ENCODE measurements around the gene TAB2.
"Not testable (repeated sequence)": the region's sequence is repeated elsewhere in the genome, so short reads cannot be mapped to it uniquely, and the experiment has no call there.

Gene TAB2

GRCh38 chr6:149455031-149455732, 137.7 kb downstream of the TAB2 start:
- Histone ChIP-seq H3K36me3 (ENCODE audit: insufficient read depth, insufficient read length, low read length) (no peaks in the 10 kb centered on the region), H3K9ac (ENCODE audit: insufficient read length, low read depth) (no peak overlapping the region), H3K4me1 (ENCODE audit: insufficient read depth, insufficient read length) (no peaks in the 10 kb centered on the region), H3K9me3 (ENCODE audit: insufficient read depth, low read length) (no peaks in the 10 kb centered on the region), H3K4me3 (ENCODE audit: insufficient read length, low read depth) (no peak overlapping the region), H3K27me3 (ENCODE audit: insufficient read depth, insufficient read length) (peaks cover 25% of the 10 kb centered on the region)
- DNase-seq (ENCODE audit: low read depth, low spot score): no peak
- TF ChIP-seq YY1 (IDR thresholded peaks at IDR 0.05; ENCODE audit: insufficient read depth, insufficient read length): no peak
- TF ChIP-seq SUZ12 (IDR thresholded peaks at IDR 0.05; ENCODE audit: extremely low read depth, insufficient read depth, insufficient read length): no peak
- TF ChIP-seq ZNF274 (IDR thresholded peaks at IDR 0.05; ENCODE audit: low read depth, low read length): no peak

- H3K4me3 ChIP-seq (ENCODE audit: insufficient read length, low read depth): no peak overlapping the region
- H3K36me3 ChIP-seq (ENCODE audit: insufficient read depth, insufficient read length, low read length): no peaks in the 10 kb centered on the region
- TF ChIP-seq ZNF274 (IDR thresholded peaks at IDR 0.05; ENCODE audit: low read depth, low read length) (no peak), YY1 (IDR thresholded peaks at IDR 0.05; ENCODE audit: insufficient read depth, insufficient read length) (no peak), SUZ12 (IDR thresholded peaks at IDR 0.05; ENCODE audit: extremely low read depth, insufficient read depth, insufficient read length) (no peak)
- no peak for DNase-seq (ENCODE audit: low read depth, low spot score)
- peaks cover 12% of the 10 kb centered on the region for H3K27me3 ChIP-seq (ENCODE audit: insufficient read depth, insufficient read length)
- H3K9me3 ChIP-seq (ENCODE audit: insufficient read depth, low read length): no peaks in the 10 kb centered on the region
- H3K9ac ChIP-seq (ENCODE audit: insufficient read length, low read depth): no peak overlapping the region
- H3K4me1 ChIP-seq (ENCODE audit: insufficient read depth, insufficient read length): no peaks in the 10 kb centered on the region
Measured at GRCh38 chr6:149456311-149457021, 139.0 kb downstream of the TAB2 start.

GRCh38 chr6:149457316-149457884, 139.9 kb downstream of the TAB2 start:
- no peaks in the 10 kb centered on the region for H3K36me3 ChIP-seq (ENCODE audit: insufficient read depth, insufficient read length, low read length)
- no peak overlapping the region for H3K9ac ChIP-seq (ENCODE audit: insufficient read length, low read depth)
- H3K27me3 ChIP-seq (ENCODE audit: insufficient read depth, insufficient read length): peaks cover 3% of the 10 kb centered on the region
- no peak for DNase-seq (ENCODE audit: low read depth, low spot score)
- no peaks in the 10 kb centered on the region for H3K9me3 ChIP-seq (ENCODE audit: insufficient read depth, low read length)
- H3K4me1 ChIP-seq (ENCODE audit: insufficient read depth, insufficient read length): no peaks in the 10 kb centered on the region
- TF ChIP-seq ZNF274 (IDR thresholded peaks at IDR 0.05; ENCODE audit: low read depth, low read length): no peak
- no peak for TF ChIP-seq YY1 (IDR thresholded peaks at IDR 0.05; ENCODE audit: insufficient read depth, insufficient read length)
- TF ChIP-seq SUZ12 (IDR thresholded peaks at IDR 0.05; ENCODE audit: extremely low read depth, insufficient read depth, insufficient read length): no peak
- H3K4me3 ChIP-seq (ENCODE audit: insufficient read length, low read depth): no peak overlapping the region

GRCh38 chr6:149458196-149458595, 140.7 kb downstream of the TAB2 start:
- Histone ChIP-seq H3K4me3 (ENCODE audit: insufficient read length, low read depth) (no peak overlapping the region), H3K4me1 (ENCODE audit: insufficient read depth, insufficient read length) (no peaks in the 10 kb centered on the region), H3K9me3 (ENCODE audit: insufficient read depth, low read length) (no peaks in the 10 kb centered on the region), H3K9ac (ENCODE audit: insufficient read length, low read depth) (no peak overlapping the region), H3K36me3 (ENCODE audit: insufficient read depth, insufficient read length, low read length) (no peaks in the 10 kb centered on the region), H3K27me3 (ENCODE audit: insufficient read depth, insufficient read length) (no peaks in the 10 kb centered on the region)
- no peak for DNase-seq (ENCODE audit: low read depth, low spot score)
- TF ChIP-seq ZNF274 (IDR thresholded peaks at IDR 0.05; ENCODE audit: low read depth, low read length): no peak
- no peak for TF ChIP-seq YY1 (IDR thresholded peaks at IDR 0.05; ENCODE audit: insufficient read depth, insufficient read length)
- no peak for TF ChIP-seq SUZ12 (IDR thresholded peaks at IDR 0.05; ENCODE audit: extremely low read depth, insufficient read depth, insufficient read length)

- Histone ChIP-seq H3K4me1 (ENCODE audit: insufficient read depth, insufficient read length) (no peaks in the 10 kb centered on the region), H3K36me3 (ENCODE audit: insufficient read depth, insufficient read length, low read length) (no peaks in the 10 kb centered on the region), H3K9me3 (ENCODE audit: insufficient read depth, low read length) (no peaks in the 10 kb centered on the region), H3K4me3 (ENCODE audit: insufficient read length, low read depth) (no peak overlapping the region), H3K9ac (ENCODE audit: insufficient read length, low read depth) (no peak overlapping the region), H3K27me3 (ENCODE audit: insufficient read depth, insufficient read length) (no peaks in the 10 kb centered on the region)
- DNase-seq (ENCODE audit: low read depth, low spot score): no peak
- no peak for TF ChIP-seq ZNF274 (IDR thresholded peaks at IDR 0.05; ENCODE audit: low read depth, low read length)
- no peak for TF ChIP-seq SUZ12 (IDR thresholded peaks at IDR 0.05; ENCODE audit: extremely low read depth, insufficient read depth, insufficient read length)
- no peak for TF ChIP-seq YY1 (IDR thresholded peaks at IDR 0.05; ENCODE audit: insufficient read depth, insufficient read length)
Measured at GRCh38 chr6:149458806-149459205, 141.3 kb downstream of the TAB2 start.

GRCh38 chr6:149459761-149460160, 142.2 kb downstream of the TAB2 start:
- no peaks in the 10 kb centered on the region for H3K27me3 ChIP-seq (ENCODE audit: insufficient read depth, insufficient read length)
- H3K9ac ChIP-seq (ENCODE audit: insufficient read length, low read depth): no peak overlapping the region
- no peaks in the 10 kb centered on the region for H3K4me1 ChIP-seq (ENCODE audit: insufficient read depth, insufficient read length)
- no peak overlapping the region for H3K4me3 ChIP-seq (ENCODE audit: insufficient read length, low read depth)
- no peaks in the 10 kb centered on the region for H3K36me3 ChIP-seq (ENCODE audit: insufficient read depth, insufficient read length, low read length)
- DNase-seq (ENCODE audit: low read depth, low spot score): no peak
- TF ChIP-seq YY1 (IDR thresholded peaks at IDR 0.05; ENCODE audit: insufficient read depth, insufficient read length): no peak
- no peak for TF ChIP-seq ZNF274 (IDR thresholded peaks at IDR 0.05; ENCODE audit: low read depth, low read length)
- no peak for TF ChIP-seq SUZ12 (IDR thresholded peaks at IDR 0.05; ENCODE audit: extremely low read depth, insufficient read depth, insufficient read length)
- no peaks in the 10 kb centered on the region for H3K9me3 ChIP-seq (ENCODE audit: insufficient read depth, low read length)

- not testable (repeated sequence) for H3K9ac ChIP-seq (ENCODE audit: insufficient read length, low read depth); H3K4me3 ChIP-seq (ENCODE audit: insufficient read length, low read depth); DNase-seq (ENCODE audit: low read depth, low spot score); H3K27me3 ChIP-seq (ENCODE audit: insufficient read depth, insufficient read length); H3K36me3 ChIP-seq (ENCODE audit: insufficient read depth, insufficient read length, low read length); H3K9me3 ChIP-seq (ENCODE audit: insufficient read depth, low read length); H3K4me1 ChIP-seq (ENCODE audit: insufficient read depth, insufficient read length)
Measured at GRCh38 chr6:149460249-149460648, 142.7 kb downstream of the TAB2 start.
